Activated CD4-positive, alpha-beta memory T cell treated with anti-CD3 and anti-CD28 coated beads, Interleukin-2, amount 10 ng/mL, durations not matched to agents 7 days and 5 days (primary cell): ENCODE measurements around the gene IYD. TPM values are rescaled to one million over a fixed set of nuclear protein-coding genes. Genes with fewer than 3 reads are reported as not detected.

Source experiments
- CTCF ChIA-PET: fragments of 350-600 bp; sonication (Branson Sonifier 250); formaldehyde crosslinking; loops from one replicate; lab custom pipeline; 2021; ENCODE audit warnings: antibody characterized with exemption, inconsistent platforms; lab: Charles Lee
- POLR2A ChIA-PET: fragments of 350-600 bp; sonication (Branson Sonifier 250); formaldehyde crosslinking; loops from one replicate; lab custom pipeline; 2021; ENCODE audit warnings: antibody characterized with exemption; lab: Charles Lee
- DNase-seq: peaks from one replicate; pipeline ENCODE4 v3.0.0-alpha.2; 2020
- H3K27ac Mint-ChIP-seq: one replicate; pipeline ENCODE4 v1.8.0; 2021; ENCODE audit warnings: mild to moderate bottlenecking, mixed read lengths
- H3K27me3 Mint-ChIP-seq: one replicate; pipeline ENCODE4 v1.8.0; 2021; ENCODE audit warnings: mixed read lengths
- H3K36me3 Mint-ChIP-seq: one replicate; pipeline ENCODE4 v1.8.0; 2021; ENCODE audit warnings: low read depth, mixed read lengths
- H3K4me1 Mint-ChIP-seq: one replicate; pipeline ENCODE4 v1.8.0; 2021; ENCODE audit warnings: mixed read lengths
- H3K4me3 Mint-ChIP-seq: one replicate; pipeline ENCODE4 v1.8.0; 2021; ENCODE audit warnings: mild to moderate bottlenecking, mixed read lengths
- H3K9me3 Mint-ChIP-seq: one replicate; pipeline ENCODE4 v1.8.0; 2021; ENCODE audit warnings: mixed read lengths
- total RNA-seq, 2 experiments: library from RNA; stranded (reverse); gene quantifications; one replicate each; pipeline ENCODE4 v1.2.3, GENCODE V29; 2021

IYD gene
- total RNA-seq, 2 experiments from 2014 or later: not detected

DNA sequence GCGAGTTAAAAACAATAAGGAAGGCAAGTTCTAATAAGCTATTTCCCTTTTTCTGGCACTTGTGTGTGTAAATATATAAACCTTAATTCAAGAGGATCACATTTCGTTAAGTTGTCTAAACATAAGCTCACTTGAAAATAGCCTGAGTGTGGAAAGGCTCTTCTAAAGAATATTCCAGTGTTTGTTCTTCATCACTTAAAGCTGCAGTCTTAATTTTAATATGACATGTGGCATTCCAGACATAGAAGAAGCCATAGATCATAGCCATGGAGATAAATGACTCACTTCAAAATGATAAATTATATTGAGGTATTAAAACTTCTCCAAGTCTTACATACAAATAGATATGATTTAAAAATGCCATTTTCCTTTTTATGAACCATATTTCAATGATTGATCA is 42.1 kb downstream of the IYD start:
- H3K27me3 Mint-ChIP-seq: peaks cover 53% of the 10 kb centered on the region

DNA sequence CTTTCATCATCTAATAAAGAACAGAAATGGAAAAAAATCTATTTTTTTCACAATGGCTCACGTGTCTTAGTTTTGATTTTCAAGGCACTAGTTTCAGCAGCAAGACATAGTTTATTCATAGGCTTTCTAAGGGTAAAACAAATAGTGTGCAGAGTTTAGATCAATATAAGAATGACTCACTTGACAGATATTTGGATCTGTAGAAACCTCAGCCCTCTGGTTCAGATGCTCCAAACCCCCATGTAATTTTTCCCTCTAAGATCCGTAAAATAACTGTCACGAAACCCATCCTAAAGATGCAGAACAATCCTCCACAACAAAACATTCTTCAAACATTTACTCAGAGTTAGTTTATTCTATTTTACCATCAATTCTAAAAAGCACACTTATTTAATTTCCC is 43.4 kb downstream of the IYD start:
- Mint-ChIP-seq H3K4me3 (no peak overlapping the region), H3K4me1 (peaks cover 8% of the 10 kb centered on the region), H3K27me3 (peaks cover 53% of the 10 kb centered on the region), H3K36me3 (no peaks in the 10 kb centered on the region), H3K27ac (no peak overlapping the region), H3K9me3 (no peaks in the 10 kb centered on the region)
- POLR2A ChIA-PET: no interaction called here
- no peak for DNase-seq
- CTCF ChIA-PET: interaction anchor here (1.0 to 1.5 kb wide), 2 partner anchors 17 to 406 kb away, joined by 3 to 4 read pairs; no protein-coding TSS in a partner anchor

More for the DNA sequence above, 42.1 kb downstream of the IYD start:
- no peak overlapping the region for H3K4me3 Mint-ChIP-seq
- H3K9me3 Mint-ChIP-seq: peaks cover 3% of the 10 kb centered on the region
- H3K4me1 Mint-ChIP-seq: peaks cover 2% of the 10 kb centered on the region
- no peaks in the 10 kb centered on the region for H3K36me3 Mint-ChIP-seq
- ChIA-PET POLR2A (no interaction called here), CTCF (interaction anchor here (0.6 to 3.9 kb wide), 6 partner anchors 8 to 407 kb away, joined by 3 to 27 read pairs (median 4); no protein-coding TSS in a partner anchor)
- H3K27ac Mint-ChIP-seq: no peak overlapping the region
- DNase-seq: no peak

DNA sequence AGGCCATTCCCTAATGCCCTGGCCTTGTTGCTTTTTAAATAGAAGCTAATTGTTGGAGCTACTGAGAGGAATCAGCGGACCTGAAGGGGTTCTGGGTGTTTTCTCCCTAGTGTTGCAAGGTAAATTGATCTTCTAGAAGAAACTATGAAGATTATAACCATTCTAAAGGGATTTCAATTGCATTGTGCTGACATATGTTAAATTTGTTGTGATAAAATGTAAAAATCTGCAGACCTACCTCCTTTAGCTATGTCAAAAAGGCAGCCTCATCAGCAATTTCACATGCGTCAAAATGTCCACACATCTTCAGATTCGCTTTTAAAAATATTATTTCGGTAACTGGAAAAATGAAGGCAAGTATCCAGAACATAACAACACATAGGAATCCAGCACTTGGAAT is 44.4 kb downstream of the IYD start:
- no peak for DNase-seq
- CTCF ChIA-PET: interaction anchor here (1.5 kb wide), 1 partner anchor 18 kb away, joined by 4 read pairs; no protein-coding TSS in a partner anchor

DNA sequence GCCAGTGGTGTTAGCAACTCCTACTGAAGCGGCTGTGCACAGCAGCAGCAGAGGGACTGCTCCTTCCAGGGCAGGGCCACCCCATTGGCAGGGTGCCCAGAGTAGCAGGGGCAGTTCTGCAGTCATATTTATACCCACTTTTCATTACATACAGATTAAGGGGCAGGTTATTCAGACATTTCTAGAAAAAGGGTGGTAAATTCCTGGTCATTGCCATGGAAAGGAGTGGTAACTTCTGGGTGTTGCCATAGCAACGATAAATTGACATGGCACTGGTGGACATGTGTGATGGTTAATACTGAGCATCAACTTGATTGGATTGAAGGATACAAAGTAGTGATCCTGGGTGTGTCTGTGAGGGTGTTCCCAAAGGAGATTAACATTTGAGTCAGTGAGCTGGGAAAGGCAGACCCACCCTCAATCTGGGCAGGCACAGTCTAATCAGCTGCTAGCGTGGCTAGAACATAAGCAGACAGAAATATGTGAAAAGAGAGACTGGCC is 45.0 kb downstream of the IYD start:
- no peaks in the 10 kb centered on the region for H3K9me3 Mint-ChIP-seq
- H3K27me3 Mint-ChIP-seq: peaks cover 49% of the 10 kb centered on the region
- no peak overlapping the region for H3K4me3 Mint-ChIP-seq
- peaks cover 24% of the 10 kb centered on the region for H3K4me1 Mint-ChIP-seq
- H3K36me3 Mint-ChIP-seq: no peaks in the 10 kb centered on the region
- POLR2A ChIA-PET: no interaction called here
- no peak overlapping the region for H3K27ac Mint-ChIP-seq
- DNase-seq: no peak
- CTCF ChIA-PET: no interaction called here

More for the DNA sequence above, 44.4 kb downstream of the IYD start:
- Mint-ChIP-seq H3K4me1 (peaks cover 18% of the 10 kb centered on the region), H3K36me3 (no peaks in the 10 kb centered on the region), H3K4me3 (no peak overlapping the region), H3K27ac (no peak overlapping the region), H3K27me3 (peaks cover 54% of the 10 kb centered on the region), H3K9me3 (no peaks in the 10 kb centered on the region)
- POLR2A ChIA-PET: no interaction called here

DNA sequence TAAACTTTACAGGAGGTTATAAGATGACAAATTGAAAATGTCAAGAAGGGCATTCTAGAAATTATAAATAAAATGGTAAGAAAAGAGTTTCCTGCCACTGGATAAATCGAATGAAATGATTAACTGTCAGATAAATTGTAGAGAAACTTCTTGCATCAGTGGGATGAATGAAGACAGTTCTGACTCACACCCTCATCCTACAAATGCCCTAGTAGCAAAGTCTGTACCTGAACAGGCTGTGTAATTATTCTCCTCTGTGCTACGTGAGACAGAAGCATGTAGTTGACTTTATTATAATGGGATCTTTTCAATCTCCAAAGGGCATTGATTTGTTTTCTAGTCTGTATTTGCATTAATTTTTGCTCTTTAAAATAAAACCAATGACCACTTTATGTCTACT is 47.3 kb downstream of the IYD start:
- ChIA-PET CTCF (interaction anchor here (1.4 to 6.5 kb wide), 3 partner anchors 20 to 401 kb away, joined by 4 to 106 read pairs (median 8); no protein-coding TSS in a partner anchor), POLR2A (no interaction called here)
- Mint-ChIP-seq H3K27ac (no peak overlapping the region), H3K27me3 (peaks cover 45% of the 10 kb centered on the region), H3K4me1 (peaks cover 31% of the 10 kb centered on the region), H3K9me3 (peaks cover 4% of the 10 kb centered on the region), H3K4me3 (no peak overlapping the region), H3K36me3 (no peaks in the 10 kb centered on the region)
- no peak for DNase-seq

DNA sequence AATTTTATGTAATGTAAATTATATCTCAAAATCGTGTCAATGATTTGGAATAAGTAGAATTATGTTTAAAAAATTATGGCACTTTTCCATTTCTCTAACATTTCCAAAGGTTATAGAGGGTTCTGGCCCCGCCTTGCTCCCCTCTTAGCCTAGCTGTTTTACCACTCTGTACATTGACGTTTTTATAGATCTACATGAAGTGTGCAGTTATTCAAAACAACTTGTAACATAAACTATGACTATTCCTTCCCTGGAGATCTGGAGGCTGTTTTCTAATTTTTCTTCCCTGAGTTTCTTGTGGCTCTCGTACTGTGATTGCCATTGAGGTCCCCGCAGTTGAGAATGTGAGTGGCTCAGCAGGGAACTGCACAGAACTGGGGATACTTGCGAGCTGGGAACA is 48.4 kb downstream of the IYD start:
- Mint-ChIP-seq H3K9me3 (peaks cover 4% of the 10 kb centered on the region), H3K36me3 (no peaks in the 10 kb centered on the region), H3K27me3 (peaks cover 37% of the 10 kb centered on the region), H3K4me3 (no peak overlapping the region), H3K27ac (no peak overlapping the region), H3K4me1 (peaks cover 31% of the 10 kb centered on the region)
- CTCF ChIA-PET: interaction anchor here (0.6 to 6.5 kb wide), 12 partner anchors 10 to 399 kb away, joined by 3 to 106 read pairs (median 6); no protein-coding TSS in a partner anchor
- POLR2A ChIA-PET: interaction anchor here (2.5 kb wide), 1 partner anchor 183 kb away, joined by 8 read pairs; no protein-coding TSS in a partner anchor
- DNase-seq: no peak

DNA sequence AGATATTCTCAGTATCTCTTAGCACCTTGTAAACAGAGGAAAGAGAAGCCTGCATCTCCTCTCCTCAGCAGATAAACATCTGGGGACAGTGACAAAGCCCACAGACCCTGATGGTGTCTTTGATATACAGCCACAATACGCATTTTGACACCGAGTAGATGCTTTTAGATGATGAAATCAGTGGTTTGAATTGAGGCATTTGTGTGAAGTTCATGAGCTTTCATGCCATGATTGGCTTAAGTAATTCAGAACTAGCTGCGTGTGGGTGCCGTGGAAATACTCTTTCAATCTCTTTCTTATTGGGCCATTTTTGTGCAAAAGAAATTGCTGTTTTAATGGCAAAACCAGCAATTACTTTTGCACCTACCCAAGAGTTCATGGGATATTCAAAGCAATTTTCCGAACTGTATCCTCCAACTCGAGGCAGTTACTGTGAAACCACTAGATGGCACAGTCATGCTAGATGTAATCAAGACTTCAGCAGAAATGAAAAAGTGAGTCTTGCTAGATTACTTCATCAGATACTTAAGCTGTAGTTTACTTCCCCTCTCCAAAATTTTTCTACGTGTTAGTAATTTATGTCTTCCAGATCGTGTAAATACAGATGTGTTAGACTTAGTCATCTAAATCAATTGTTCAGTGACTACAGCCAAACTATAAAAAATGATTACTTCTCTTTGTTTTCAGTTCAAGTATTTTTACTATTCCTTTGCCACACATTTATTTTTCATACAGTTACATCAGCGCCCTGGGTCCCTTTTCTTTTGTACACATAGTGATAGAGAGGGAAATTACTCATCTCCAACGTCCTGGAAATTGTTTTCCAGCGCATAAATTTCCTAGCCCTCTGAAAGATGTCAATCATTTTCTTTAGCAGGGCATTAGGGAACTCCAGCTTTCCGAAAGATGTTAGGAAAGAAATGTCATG is 49.4 kb downstream of the IYD start:
- Mint-ChIP-seq H3K36me3 (no peaks in the 10 kb centered on the region), H3K4me3 (peak overlapping the region; percentile 64), H3K27ac (peak overlapping the region; percentile 70), H3K9me3 (peaks cover 4% of the 10 kb centered on the region), H3K4me1 (peaks cover 31% of the 10 kb centered on the region), H3K27me3 (peaks cover 28% of the 10 kb centered on the region)
- ChIA-PET CTCF (interaction anchor here (0.6 to 6.5 kb wide), 42 partner anchors 8 to 917 kb away, joined by 3 to 106 read pairs (median 4); partner anchors contain the start of gene PLEKHG1), POLR2A (interaction anchor here (1.0 to 2.5 kb wide), 4 partner anchors 73 to 385 kb away, joined by 3 to 8 read pairs (median 4); no protein-coding TSS in a partner anchor)
- DNase-seq: peak; percentile 48

DNA sequence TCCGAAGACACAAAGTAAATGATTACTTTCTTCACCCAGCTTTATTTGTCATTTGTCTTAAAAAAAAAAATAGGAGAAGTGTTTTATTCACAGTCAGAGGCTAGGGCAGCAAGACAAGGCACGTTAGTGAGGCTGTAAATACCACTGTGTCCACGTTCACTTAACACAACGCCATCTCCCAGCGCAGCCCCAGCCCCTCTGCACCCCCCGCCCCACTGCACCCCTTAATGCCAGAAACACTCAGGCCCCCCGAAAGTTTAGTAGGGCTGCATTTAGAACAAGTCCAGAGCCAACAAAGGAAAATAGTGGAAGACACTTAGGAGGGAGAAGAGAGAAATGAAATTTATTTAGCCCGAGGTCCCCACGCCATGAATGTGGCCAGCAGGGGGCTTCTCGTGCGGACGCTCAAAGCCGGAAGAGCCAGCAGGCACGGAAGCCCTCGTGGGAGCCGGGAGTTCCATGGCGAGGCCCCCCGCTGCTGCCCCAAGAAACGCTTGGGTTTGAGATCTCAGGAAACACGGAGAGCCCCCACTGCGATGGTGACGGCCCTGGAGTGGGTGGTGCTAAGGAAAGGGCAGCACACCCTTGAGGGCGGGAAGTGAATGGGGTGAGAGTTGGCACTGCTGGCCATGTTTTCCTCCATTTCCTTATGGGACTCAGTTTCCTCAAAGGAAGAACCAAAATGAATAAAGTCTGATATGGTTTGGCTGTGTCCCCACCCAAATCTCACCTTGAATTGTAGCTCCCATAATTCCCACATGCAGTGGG is 50.2 kb downstream of the IYD start:
- H3K27ac Mint-ChIP-seq: peak overlapping the region; percentile 70
- peaks cover 31% of the 10 kb centered on the region for H3K4me1 Mint-ChIP-seq
- peak; percentile 48 for DNase-seq

DNA sequence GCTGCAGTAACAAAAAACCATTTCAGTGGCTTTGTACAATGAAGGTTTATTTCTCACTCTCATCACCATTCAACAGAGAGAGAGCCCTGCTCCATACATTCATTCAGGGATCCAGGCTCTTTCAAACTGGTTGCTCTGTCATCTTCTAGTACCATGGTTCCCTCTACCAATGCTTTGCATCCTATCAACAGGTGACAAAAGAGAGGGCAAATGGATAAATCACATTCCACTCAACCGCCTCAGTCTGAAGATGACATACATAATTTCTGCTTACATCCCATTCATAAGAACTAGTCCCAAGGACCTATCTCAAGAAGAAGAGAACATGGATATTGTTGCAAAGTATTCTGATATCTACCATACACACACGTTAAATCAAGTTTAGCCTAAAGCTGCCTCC is 51.6 kb downstream of the IYD start:
- Mint-ChIP-seq H3K27ac (no peak overlapping the region), H3K27me3 (peaks cover 12% of the 10 kb centered on the region), H3K4me3 (no peak overlapping the region), H3K9me3 (peaks cover 4% of the 10 kb centered on the region), H3K4me1 (peaks cover 31% of the 10 kb centered on the region), H3K36me3 (no peaks in the 10 kb centered on the region)
- DNase-seq: no peak
- CTCF ChIA-PET: interaction anchor here (6.5 kb wide), 1 partner anchor 396 kb away, joined by 106 read pairs; no protein-coding TSS in a partner anchor
- POLR2A ChIA-PET: no interaction called here

More for the DNA sequence above, 50.2 kb downstream of the IYD start:
- Mint-ChIP-seq H3K36me3 (no peaks in the 10 kb centered on the region), H3K4me3 (peak overlapping the region; percentile 64), H3K9me3 (peaks cover 4% of the 10 kb centered on the region), H3K27me3 (peaks cover 21% of the 10 kb centered on the region)
- CTCF ChIA-PET: interaction anchor here (0.6 to 6.5 kb wide), 36 partner anchors 9 to 916 kb away, joined by 3 to 106 read pairs (median 4); partner anchors contain the start of gene PLEKHG1
- POLR2A ChIA-PET: interaction anchor here (1.0 to 2.5 kb wide), 4 partner anchors 73 to 384 kb away, joined by 3 to 8 read pairs (median 4); no protein-coding TSS in a partner anchor

DNA sequence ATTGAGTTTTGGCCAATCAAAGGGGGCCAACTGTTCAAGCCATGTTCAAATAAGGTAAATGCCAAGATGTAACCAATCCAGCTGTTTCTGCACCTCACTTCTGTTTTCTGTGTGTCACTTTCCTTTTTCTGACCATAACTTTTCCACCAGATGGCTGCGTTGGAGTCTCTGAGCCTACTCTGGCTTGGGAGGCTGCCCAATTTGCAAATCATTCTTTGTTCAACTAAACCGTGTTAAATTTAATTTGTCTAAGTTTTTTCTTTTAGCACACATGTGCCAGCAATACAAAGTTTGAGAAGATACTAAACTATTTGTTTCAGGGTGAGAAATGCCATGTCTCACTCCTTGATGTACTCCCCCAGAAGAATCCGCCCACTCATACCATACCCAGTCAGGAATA is 52.1 kb downstream of the IYD start:
- Mint-ChIP-seq H3K4me3 (no peak overlapping the region), H3K27ac (no peak overlapping the region), H3K4me1 (peaks cover 28% of the 10 kb centered on the region), H3K36me3 (no peaks in the 10 kb centered on the region), H3K27me3 (peaks cover 7% of the 10 kb centered on the region), H3K9me3 (peaks cover 4% of the 10 kb centered on the region)
- DNase-seq: no peak
- POLR2A ChIA-PET: no interaction called here
- CTCF ChIA-PET: interaction anchor here (6.5 kb wide), 1 partner anchor 396 kb away, joined by 106 read pairs; no protein-coding TSS in a partner anchor

DNA sequence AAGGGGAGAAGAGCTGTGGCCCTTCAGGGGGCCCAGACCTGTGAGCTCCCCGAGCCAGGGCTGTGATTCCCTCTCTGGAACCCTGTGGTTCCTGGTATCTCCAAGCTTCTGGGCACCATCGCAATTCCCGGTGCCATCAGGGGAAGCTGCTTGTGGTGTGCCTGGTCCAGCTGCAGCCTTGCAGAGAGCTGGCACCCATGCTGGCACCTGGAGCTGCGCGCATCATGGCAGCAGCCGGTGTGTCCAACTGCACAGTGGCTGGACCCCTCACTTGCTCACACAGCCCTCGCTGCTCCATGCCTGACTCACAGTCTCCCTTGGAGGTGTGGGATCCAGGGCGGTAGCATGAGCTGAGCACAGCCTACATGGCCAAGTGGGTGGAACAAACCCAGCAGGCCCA is 56.7 kb downstream of the IYD start:
- Mint-ChIP-seq H3K9me3 (peaks cover 3% of the 10 kb centered on the region), H3K36me3 (no peaks in the 10 kb centered on the region), H3K27ac (no peak overlapping the region), H3K27me3 (no peaks in the 10 kb centered on the region), H3K4me1 (no peaks in the 10 kb centered on the region), H3K4me3 (no peak overlapping the region)
- ChIA-PET POLR2A (interaction anchor here (0.5 kb wide), 1 partner anchor 804 kb away, joined by 4 read pairs; no protein-coding TSS in a partner anchor), CTCF (interaction anchor here (1.6 kb wide), 1 partner anchor 30 kb away, joined by 4 read pairs; no protein-coding TSS in a partner anchor)
- DNase-seq: no peak

DNA sequence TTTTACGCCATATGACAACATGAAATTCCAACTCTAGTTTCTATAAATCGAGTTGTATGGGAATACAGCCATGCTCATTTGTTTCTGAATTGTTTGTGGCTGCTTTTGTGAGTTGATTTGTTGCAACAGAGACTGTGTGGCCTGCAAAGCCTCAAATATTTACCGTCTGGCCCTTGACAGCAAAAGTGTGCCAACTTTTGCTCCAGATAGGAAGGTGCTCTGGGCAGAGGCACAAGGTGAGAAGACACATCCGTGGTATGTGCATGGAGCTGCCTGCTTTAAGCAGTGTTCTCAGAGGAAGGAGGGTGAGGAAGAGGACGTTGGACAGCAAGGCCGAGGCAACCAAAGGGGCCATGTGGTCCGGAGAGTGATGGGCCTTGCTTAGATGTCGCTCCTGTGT is 57.4 kb downstream of the IYD start:
- ChIA-PET CTCF (interaction anchor here (0.5 to 1.6 kb wide), 2 partner anchors 31 to 1023 kb away, joined by 3 to 4 read pairs; no protein-coding TSS in a partner anchor), POLR2A (no interaction called here)
- Mint-ChIP-seq H3K27me3 (no peaks in the 10 kb centered on the region), H3K27ac (no peak overlapping the region), H3K4me3 (no peak overlapping the region), H3K4me1 (no peaks in the 10 kb centered on the region), H3K36me3 (no peaks in the 10 kb centered on the region), H3K9me3 (no peaks in the 10 kb centered on the region)
- no peak for DNase-seq
